ENCODE results near the gene C2orf49.

DNA sequence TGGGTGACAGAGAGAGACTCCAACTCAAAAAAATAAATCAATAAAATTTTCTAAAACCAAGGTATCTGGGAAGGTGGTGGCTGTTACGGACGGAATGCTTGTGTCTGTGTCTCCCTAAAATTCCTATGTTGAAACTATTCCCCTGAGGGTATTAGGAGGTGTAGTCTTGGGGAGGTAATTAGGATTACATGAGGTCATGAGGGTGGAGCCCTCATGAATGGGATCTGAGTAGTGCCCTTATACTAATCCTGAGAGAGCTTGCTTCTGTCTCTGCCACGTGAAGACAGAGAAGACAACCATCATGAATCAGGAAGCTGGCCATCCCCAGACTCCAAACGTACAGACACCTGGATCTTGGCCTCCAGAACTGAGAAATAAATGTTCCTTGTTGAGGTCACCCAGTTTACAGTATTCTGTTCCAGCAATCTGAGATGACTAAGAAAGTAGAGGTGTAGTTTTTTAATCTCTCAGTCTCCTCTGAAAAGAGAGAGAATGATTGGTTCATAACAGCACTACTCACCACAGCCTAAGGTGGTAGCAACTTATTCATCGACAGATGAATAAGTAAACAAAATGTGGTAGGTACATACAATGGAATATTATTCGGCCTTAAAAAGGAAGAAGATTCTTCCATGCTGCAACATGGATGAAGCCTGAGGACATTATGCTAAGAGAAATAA, 46.2 kb upstream of the C2orf49 start:
- TF ChIP-seq, protein P1, sequence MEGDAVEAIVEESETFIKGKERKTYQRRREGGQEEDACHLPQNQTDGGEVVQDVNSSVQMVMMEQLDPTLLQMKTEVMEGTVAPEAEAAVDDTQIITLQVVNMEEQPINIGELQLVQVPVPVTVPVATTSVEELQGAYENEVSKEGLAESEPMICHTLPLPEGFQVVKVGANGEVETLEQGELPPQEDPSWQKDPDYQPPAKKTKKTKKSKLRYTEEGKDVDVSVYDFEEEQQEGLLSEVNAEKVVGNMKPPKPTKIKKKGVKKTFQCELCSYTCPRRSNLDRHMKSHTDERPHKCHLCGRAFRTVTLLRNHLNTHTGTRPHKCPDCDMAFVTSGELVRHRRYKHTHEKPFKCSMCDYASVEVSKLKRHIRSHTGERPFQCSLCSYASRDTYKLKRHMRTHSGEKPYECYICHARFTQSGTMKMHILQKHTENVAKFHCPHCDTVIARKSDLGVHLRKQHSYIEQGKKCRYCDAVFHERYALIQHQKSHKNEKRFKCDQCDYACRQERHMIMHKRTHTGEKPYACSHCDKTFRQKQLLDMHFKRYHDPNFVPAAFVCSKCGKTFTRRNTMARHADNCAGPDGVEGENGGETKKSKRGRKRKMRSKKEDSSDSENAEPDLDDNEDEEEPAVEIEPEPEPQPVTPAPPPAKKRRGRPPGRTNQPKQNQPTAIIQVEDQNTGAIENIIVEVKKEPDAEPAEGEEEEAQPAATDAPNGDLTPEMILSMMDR (IDR thresholded peaks at IDR 0.05), result no peak
- TF ChIP-seq EP300 (IDR thresholded peaks at IDR 0.05), result no peak
- TF ChIP-seq POLR2A (IDR thresholded peaks at IDR 0.05), result no peak
